PC-9 (cell line): ENCODE data around the gene FUT7. TPM values are rescaled to one million over a fixed set of nuclear protein-coding genes. Genes with fewer than 3 reads are reported as not detected.

Experiments
- BruUV-seq: library from RNA; stranded (reverse); fragments of 400-500 nt; replicated peaks from 2 replicates; lab custom pipeline; 2021; lab: Mats Ljungman, UMichigan
- CTCF ChIA-PET: fragments of 300-600 bp; sonication (Branson Sonifier 250); formaldehyde crosslinking; loops from one replicate; lab custom pipeline; 2022; ENCODE audit warnings: antibody characterized with exemption; lab: Charles Lee
- POLR2A ChIA-PET: fragments of 300-600 bp; sonication (Branson Sonifier 250); formaldehyde crosslinking; loops from one replicate; lab custom pipeline; 2022; ENCODE audit warnings: antibody characterized with exemption; ENCODE audit not compliant: unreplicated experiment; lab: Charles Lee
- DNase-seq, 2 experiments: peaks; one replicate each; pipeline versions ENCODE4 v3.0.0 to v3.0.0-alpha.2; 2015 to 2022; ENCODE audit warnings: mixed read lengths in 1 of 2
- H2AFZ ChIP-seq: fragments of 200-600 bp; sonication (generic); 2 replicates; pipeline ENCODE4 v1.8.1; 2017; ENCODE audit warnings: antibody characterized with exemption
- H3F3A ChIP-seq: fragments of 200-600 bp; sonication (generic); 2 replicates; pipeline ENCODE4 v1.8.1; 2017; ENCODE audit warnings: antibody characterized with exemption, mild to moderate bottlenecking, low read depth; ENCODE audit not compliant: insufficient read depth
- H3K27ac ChIP-seq: fragments of 200-600 bp; sonication (generic); 2 replicates; pipeline ENCODE4 v1.6.1; 2016; ENCODE audit warnings: mixed run types
- H3K27me3 ChIP-seq: fragments of 200-600 bp; sonication (generic); 2 replicates; pipeline ENCODE4 v1.6.1; 2016; ENCODE audit warnings: low read depth, mixed run types; ENCODE audit not compliant: insufficient read depth
- H3K36me3 ChIP-seq: fragments of 200-600 bp; sonication (generic); 2 replicates; pipeline ENCODE4 v1.6.1; 2016; ENCODE audit warnings: low read depth, mixed run types
- H3K4me1 ChIP-seq: fragments of 200-600 bp; sonication (generic); replicated peaks from 2 replicates; pipeline ENCODE4 v1.6.1; 2016; ENCODE audit warnings: mixed run types; ENCODE audit not compliant: insufficient read depth
- H3K4me2 ChIP-seq: fragments of 200-600 bp; sonication (generic); 2 replicates; pipeline ENCODE4 v1.6.1; 2017; ENCODE audit warnings: mixed run types
- H3K4me3 ChIP-seq: fragments of 200-600 bp; sonication (generic); 2 replicates; pipeline ENCODE4 v1.6.1; 2016; ENCODE audit warnings: mixed run types
- H3K79me2 ChIP-seq: fragments of 200-600 bp; sonication (generic); 2 replicates; pipeline ENCODE4 v1.6.1; 2017; ENCODE audit warnings: low read depth, mixed run types
- H3K9me2 ChIP-seq: fragments of 200-600 bp; sonication (generic); 2 replicates; pipeline ENCODE4 v1.8.1; 2017; ENCODE audit warnings: mild to moderate bottlenecking; ENCODE audit not compliant: insufficient read depth
- H3K9me3 ChIP-seq: fragments of 200-600 bp; sonication (generic); 2 replicates; pipeline ENCODE4 v1.8.1; 2016; ENCODE audit warnings: low read depth; ENCODE audit not compliant: insufficient read depth
- H4K20me1 ChIP-seq: fragments of 200-600 bp; sonication (generic); 2 replicates; pipeline ENCODE4 v1.8.1; 2017; ENCODE audit not compliant: insufficient read depth
- EZH2 ChIP-seq: fragments of 200-600 bp; sonication (generic); IDR thresholded peaks from 2 replicates; pipeline ENCODE4 v1.8.0; 2017; ENCODE audit warnings: antibody characterized with exemption, low read depth
- intact Hi-C: fragments of 100-400 bp; cut with micrococcal nuclease; formaldehyde crosslinking; loops from one replicate; pipeline ENCODE4 v1.10.0; 2022; ENCODE audit not compliant: unreplicated experiment
- total RNA-seq: library from RNA; stranded (reverse); gene quantifications from 2 replicates; pipeline ENCODE4 v1.2.3, GENCODE V29; 2021
- TF ChIP-seq, protein P1 (sequence below): fragments of 200-600 bp; sonication (generic); conservative IDR thresholded peaks from 2 replicates; pipeline ENCODE4 v1.6.1; 2017; ENCODE audit warnings: mixed run types, antibody characterized with exemption, mild to moderate bottlenecking, moderate library complexity

FUT7 gene
- total RNA-seq, 1 experiment from 2014 or later, result not detected

DNA sequence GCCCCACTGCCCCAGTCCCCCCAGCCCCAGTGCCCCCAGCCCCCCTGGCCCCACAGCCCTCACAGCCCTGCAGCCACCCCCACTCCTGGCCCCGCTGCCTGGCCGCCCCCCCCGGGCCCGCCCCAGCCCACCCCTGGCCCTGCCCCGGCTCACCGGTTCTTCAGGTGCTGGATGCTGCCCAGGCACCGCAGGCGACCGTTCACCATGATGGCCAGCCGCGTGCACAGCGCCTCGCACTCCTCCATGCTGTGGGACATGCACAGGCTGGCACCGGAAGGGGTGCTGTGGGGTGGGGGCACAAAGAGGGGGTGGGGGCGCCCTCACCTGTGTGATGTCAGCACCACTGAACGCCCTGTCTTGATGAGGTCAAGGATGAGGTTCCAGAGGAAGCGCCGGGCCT, 22.7 kb downstream of the FUT7 start:
- Histone ChIP-seq H3K4me3 (no peak overlapping the region), H3K27me3 (no peaks in the 10 kb centered on the region), H4K20me1 (no peaks in the 10 kb centered on the region), H3K79me2 (no peaks in the 10 kb centered on the region), H3F3A (0 out of 2 replicates have a peak, but pooled peaks cover 5% of the 10 kb centered on the region), H3K36me3 (no peaks in the 10 kb centered on the region), H2AFZ (no peak overlapping the region), H3K9me2 (no peaks in the 10 kb centered on the region), H3K4me1 (no peaks in the 10 kb centered on the region), H3K4me2 (no peak overlapping the region), H3K27ac (no peak overlapping the region), H3K9me3 (no peaks in the 10 kb centered on the region)
- no TSS peak for BruUV-seq
- POLR2A ChIA-PET, result no interaction called here
- no peak for DNase-seq
- TF ChIP-seq EZH2, result no peak
- TF ChIP-seq, protein P1, sequence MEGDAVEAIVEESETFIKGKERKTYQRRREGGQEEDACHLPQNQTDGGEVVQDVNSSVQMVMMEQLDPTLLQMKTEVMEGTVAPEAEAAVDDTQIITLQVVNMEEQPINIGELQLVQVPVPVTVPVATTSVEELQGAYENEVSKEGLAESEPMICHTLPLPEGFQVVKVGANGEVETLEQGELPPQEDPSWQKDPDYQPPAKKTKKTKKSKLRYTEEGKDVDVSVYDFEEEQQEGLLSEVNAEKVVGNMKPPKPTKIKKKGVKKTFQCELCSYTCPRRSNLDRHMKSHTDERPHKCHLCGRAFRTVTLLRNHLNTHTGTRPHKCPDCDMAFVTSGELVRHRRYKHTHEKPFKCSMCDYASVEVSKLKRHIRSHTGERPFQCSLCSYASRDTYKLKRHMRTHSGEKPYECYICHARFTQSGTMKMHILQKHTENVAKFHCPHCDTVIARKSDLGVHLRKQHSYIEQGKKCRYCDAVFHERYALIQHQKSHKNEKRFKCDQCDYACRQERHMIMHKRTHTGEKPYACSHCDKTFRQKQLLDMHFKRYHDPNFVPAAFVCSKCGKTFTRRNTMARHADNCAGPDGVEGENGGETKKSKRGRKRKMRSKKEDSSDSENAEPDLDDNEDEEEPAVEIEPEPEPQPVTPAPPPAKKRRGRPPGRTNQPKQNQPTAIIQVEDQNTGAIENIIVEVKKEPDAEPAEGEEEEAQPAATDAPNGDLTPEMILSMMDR, result no peak
- CTCF ChIA-PET, result no interaction called here
- intact Hi-C loops, result no loop called here

DNA sequence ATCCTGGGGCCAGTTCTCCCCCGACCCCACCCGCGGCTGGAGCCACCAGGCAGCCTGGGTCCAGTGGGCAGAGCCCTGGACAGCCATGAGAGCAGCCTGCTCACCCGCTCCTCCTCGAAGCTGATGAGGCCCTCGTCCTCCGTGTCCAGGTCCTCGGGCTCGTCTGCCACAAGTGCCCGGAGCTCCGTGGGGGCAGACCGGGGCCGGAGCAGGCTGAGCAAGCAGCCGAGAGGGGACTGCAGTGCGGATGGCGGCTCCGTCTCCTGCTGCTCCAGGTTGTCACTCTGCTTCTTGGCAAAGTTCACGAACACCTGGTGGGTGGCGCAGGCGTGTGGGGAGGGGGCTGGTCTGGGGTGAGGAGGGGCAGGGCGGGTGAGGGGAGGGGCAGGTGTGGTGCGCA, 23.6 kb downstream of the FUT7 start:
- Histone ChIP-seq H3K27ac (no peak overlapping the region), H3K4me3 (no peak overlapping the region), H3K27me3 (no peaks in the 10 kb centered on the region), H3K36me3 (no peaks in the 10 kb centered on the region), H3K4me2 (no peak overlapping the region), H3K4me1 (no peaks in the 10 kb centered on the region), H3F3A (0 out of 2 replicates have a peak, but pooled peaks cover 5% of the 10 kb centered on the region), H2AFZ (no peak overlapping the region), H3K9me2 (no peaks in the 10 kb centered on the region), H3K9me3 (no peaks in the 10 kb centered on the region), H4K20me1 (no peaks in the 10 kb centered on the region), H3K79me2 (no peaks in the 10 kb centered on the region)
- TF ChIP-seq, protein P1, result no peak
- TF ChIP-seq EZH2, result no peak
- ChIA-PET CTCF (no interaction called here), POLR2A (no interaction called here)
- intact Hi-C loops, result no loop called here
- no peak for DNase-seq
- BruUV-seq, result no TSS peak

GRCh38 chr9:137007816-137008270, 24.0 kb downstream of the FUT7 start:
- H3K9me3 ChIP-seq, result no peaks in the 10 kb centered on the region
- H3K9me2 ChIP-seq, result no peaks in the 10 kb centered on the region
- no peaks in the 10 kb centered on the region for H3K36me3 ChIP-seq
- H3F3A ChIP-seq, result 0 out of 2 replicates have a peak, but pooled peaks cover 5% of the 10 kb centered on the region
- no peak overlapping the region for H2AFZ ChIP-seq
- H3K27ac ChIP-seq, result no peak overlapping the region
- H3K79me2 ChIP-seq, result no peaks in the 10 kb centered on the region
- H3K4me3 ChIP-seq, result no peak overlapping the region
- POLR2A ChIA-PET, result no interaction called here
- no peak for DNase-seq
- H3K27me3 ChIP-seq, result no peaks in the 10 kb centered on the region
- no peaks in the 10 kb centered on the region for H4K20me1 ChIP-seq
- no peak for TF ChIP-seq EZH2
- TF ChIP-seq, protein P1, result no peak
- CTCF ChIA-PET, result no interaction called here
- no peak overlapping the region for H3K4me2 ChIP-seq
- no peaks in the 10 kb centered on the region for H3K4me1 ChIP-seq
- BruUV-seq, result no TSS peak
- intact Hi-C loops, result no loop called here
